ENCODE measurements around the gene PPP1CA. TPM values are rescaled to one million over a fixed set of nuclear protein-coding genes. Genes with fewer than 3 reads are reported as not detected.

The PPP1CA gene
- total and polyA plus RNA-seq, 4 experiments from 2014 or later: 159 to 774 (median 318) TPM

- peaks cover 27% of the 10 kb centered on the region for H3K4me1 ChIP-seq (ENCODE audit: insufficient read depth, low read length)
- no peaks in the 10 kb centered on the region for H3K36me3 ChIP-seq (ENCODE audit: insufficient read depth, low read length)
- DNase-seq: no peak
- peak overlapping the region in 3 of 7 donors; percentile 29 to 59 (median 52) for H3K27ac Mint-ChIP-seq
- no peaks in the 10 kb centered on the region for H3K27me3 ChIP-seq (ENCODE audit: insufficient read depth, low read length)
- H3K4me1 Mint-ChIP-seq: peaks cover 23 to 53% (median 33%) of the 10 kb centered on the region in 4 donors
- no peaks in the 10 kb centered on the region for H3K9me3 ChIP-seq (ENCODE audit: control insufficient read depth in 1 of 2, low read length in 2 of 2)
- H3K4me3 ChIP-seq (ENCODE audit: low read length in 2 of 2): no peak overlapping the region
- H3K4me3 Mint-ChIP-seq: no peak overlapping the region
- POLR2A ChIA-PET (ENCODE audit: partially characterized antibody): interaction anchor here (3.0 to 11.8 kb wide), 2 partner anchors 20 to 34 kb away, joined by 13 to 449 read pairs; partner anchors contain the start of genes CLCF1 and RAD9A
- H3K27me3 Mint-ChIP-seq: no peaks in the 10 kb centered on the region
- H3K36me3 Mint-ChIP-seq: peaks cover 0 to 4% of the 10 kb centered on the region in 2 donors
- intact Hi-C loops (cut with micrococcal nuclease): loop anchor here (1.0 kb wide), 4 partner anchors 12 to 301 kb away; no protein-coding TSS in a partner anchor
- H3K27ac ChIP-seq (ENCODE audit: low read depth, low read length): no peak overlapping the region
- H3K9me3 Mint-ChIP-seq: no peaks in the 10 kb centered on the region
- CTCF ChIA-PET (ENCODE audit: partially characterized antibody): interaction anchor here (0.7 to 18.4 kb wide), 3 partner anchors 12 to 23 kb away, joined by 3 to 1065 read pairs (median 23); partner anchors contain the start of genes CLCF1 and RAD9A
Observed at GRCh38 chr11:67357831-67358670, 43.6 kb downstream of the PPP1CA start.

DNA sequence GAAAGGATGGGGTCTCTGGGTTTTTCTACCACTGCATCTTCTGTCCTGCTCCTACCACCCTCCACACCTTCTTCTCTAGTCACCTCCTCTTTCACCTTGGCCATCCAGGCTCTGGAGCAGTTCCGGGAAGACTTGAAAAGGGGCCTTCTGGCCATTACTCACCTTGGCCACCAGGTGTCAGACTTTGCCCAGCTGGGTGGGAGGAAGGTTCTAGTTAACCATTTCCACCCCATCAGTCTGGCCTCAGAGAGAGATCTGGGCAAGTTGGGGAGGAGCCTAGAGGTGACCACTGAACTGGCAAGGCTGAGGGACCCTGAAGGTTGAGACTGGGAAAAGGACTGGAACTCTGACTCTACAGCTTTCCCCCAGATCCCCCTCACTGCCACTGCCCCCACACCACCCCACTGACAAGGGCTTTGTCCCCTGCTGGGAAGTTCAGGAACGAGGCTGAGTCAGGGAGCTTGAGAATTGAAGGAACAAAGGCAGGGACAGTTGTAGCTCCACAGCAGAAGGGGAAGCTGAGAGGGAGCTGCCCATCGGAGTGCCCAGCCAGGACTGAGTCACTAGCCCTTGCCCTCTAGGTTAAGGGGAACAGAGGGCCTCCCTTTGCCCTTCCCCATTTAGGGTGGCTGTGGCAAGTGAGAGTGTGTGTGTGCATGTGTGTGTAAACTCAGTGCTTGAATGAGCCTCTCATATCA lies 44.6 kb downstream of the PPP1CA start:
- peaks cover 38% of the 10 kb centered on the region for H3K4me1 ChIP-seq (ENCODE audit: insufficient read depth, low read length)
- H3K27me3 ChIP-seq (ENCODE audit: insufficient read depth, low read length): no peaks in the 10 kb centered on the region
- H3K4me3 ChIP-seq (ENCODE audit: low read length in 2 of 2): no peak overlapping the region
- H3K27ac Mint-ChIP-seq: peak overlapping the region; percentile 76 to 92 (median 81)
- no peaks in the 10 kb centered on the region for H3K36me3 ChIP-seq (ENCODE audit: insufficient read depth, low read length)
- POLR2A ChIA-PET (ENCODE audit: partially characterized antibody): interaction anchor here (1.3 to 11.8 kb wide), 8 partner anchors 8 to 125 kb away, joined by 3 to 449 read pairs (median 6); partner anchors contain the start of genes AIP, ANKRD13D, CLCF1 and PTPRCAP
- H3K4me3 Mint-ChIP-seq: peak overlapping the region in 3 of 8 donors; percentile 1 to 67 (median 49)
- CTCF ChIA-PET (ENCODE audit: partially characterized antibody): interaction anchor here (0.6 to 18.4 kb wide), 12 partner anchors 8 to 234 kb away, joined by 3 to 1065 read pairs (median 4); partner anchors contain the start of genes CLCF1 and RAD9A
- H3K9me3 Mint-ChIP-seq: no peaks in the 10 kb centered on the region
- H3K9me3 ChIP-seq (ENCODE audit: control insufficient read depth in 1 of 2, low read length in 2 of 2): no peaks in the 10 kb centered on the region
- H3K27me3 Mint-ChIP-seq: no peaks in the 10 kb centered on the region
- peaks cover 21 to 50% (median 29%) of the 10 kb centered on the region in 4 donors for H3K4me1 Mint-ChIP-seq
- DNase-seq: peak; percentile 68 to 74 (median 73)
- H3K36me3 Mint-ChIP-seq: peaks cover 0 to 7% of the 10 kb centered on the region in 2 donors
- H3K27ac ChIP-seq (ENCODE audit: low read depth, low read length): no peak overlapping the region
- intact Hi-C loops (cut with micrococcal nuclease): loop anchor here (1.0 kb wide), 4 partner anchors 11 to 302 kb away; no protein-coding TSS in a partner anchor

- H3K9me3 Mint-ChIP-seq: no peaks in the 10 kb centered on the region
- Histone ChIP-seq H3K4me1 (ENCODE audit: insufficient read depth, low read length) (peaks cover 43% of the 10 kb centered on the region), H3K36me3 (ENCODE audit: insufficient read depth, low read length) (peaks cover 3% of the 10 kb centered on the region), H3K9me3 (ENCODE audit: control insufficient read depth in 1 of 2, low read length in 2 of 2) (no peaks in the 10 kb centered on the region), H3K27ac (ENCODE audit: low read depth, low read length) (no peak overlapping the region), H3K27me3 (ENCODE audit: insufficient read depth, low read length) (no peaks in the 10 kb centered on the region), H3K4me3 (ENCODE audit: low read length in 2 of 2) (no peak overlapping the region)
- H3K36me3 Mint-ChIP-seq: peaks cover 0 to 7% of the 10 kb centered on the region in 2 donors
- H3K27me3 Mint-ChIP-seq: no peaks in the 10 kb centered on the region
- CTCF ChIA-PET (ENCODE audit: partially characterized antibody): interaction anchor here (0.9 to 18.4 kb wide), 11 partner anchors 9 to 129 kb away, joined by 3 to 1065 read pairs (median 4); partner anchors contain the start of genes CLCF1 and RAD9A
- POLR2A ChIA-PET (ENCODE audit: partially characterized antibody): interaction anchor here (1.3 to 11.8 kb wide), 8 partner anchors 9 to 126 kb away, joined by 3 to 449 read pairs (median 6); partner anchors contain the start of genes AIP, ANKRD13D, CLCF1 and PTPRCAP
- no peak for DNase-seq
- peak overlapping the region in 3 of 8 donors; percentile 1 to 67 (median 49) for H3K4me3 Mint-ChIP-seq
- peaks cover 21 to 49% (median 30%) of the 10 kb centered on the region in 4 donors for H3K4me1 Mint-ChIP-seq
- intact Hi-C loops (cut with micrococcal nuclease): no loop called here
- peak overlapping the region; percentile 77 to 92 (median 82) for H3K27ac Mint-ChIP-seq
Observed at GRCh38 chr11:67356387-67356863, 45.2 kb downstream of the PPP1CA start.

DNA sequence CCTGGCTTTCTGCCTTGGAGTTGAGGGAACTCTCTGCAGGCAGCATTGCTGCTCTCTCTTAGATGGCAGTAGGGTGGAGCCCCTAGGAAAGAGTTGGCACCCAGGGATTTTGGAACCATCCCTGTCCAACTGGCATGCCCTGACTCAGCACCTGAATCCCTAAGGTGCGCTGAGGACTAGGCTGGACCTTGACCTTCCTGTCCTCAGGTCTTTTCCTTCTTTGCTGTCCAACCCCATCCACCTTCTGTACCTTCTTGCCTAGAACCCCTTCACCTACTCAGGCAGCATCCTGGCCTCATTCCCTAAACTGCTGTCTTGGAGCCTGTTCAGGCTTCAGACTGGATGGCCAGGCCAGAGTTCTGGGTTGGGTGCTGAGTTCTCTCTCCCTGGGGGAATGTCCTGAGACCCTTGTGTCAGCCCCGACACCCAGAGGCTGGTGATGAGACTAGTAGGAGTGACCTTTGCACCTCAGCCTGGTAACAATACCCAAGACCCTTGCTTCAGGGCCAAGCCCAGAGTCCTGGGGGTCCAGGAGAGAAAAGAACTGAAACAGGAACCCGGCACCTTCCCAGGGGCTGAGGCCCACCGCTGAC lies 45.8 kb downstream of the PPP1CA start:
- no peaks in the 10 kb centered on the region for H3K9me3 ChIP-seq (ENCODE audit: control insufficient read depth in 1 of 2, low read length in 2 of 2)
- no peak overlapping the region for H3K4me3 ChIP-seq (ENCODE audit: low read length in 2 of 2)
- no peak for DNase-seq
- peaks cover 49% of the 10 kb centered on the region for H3K4me1 ChIP-seq (ENCODE audit: insufficient read depth, low read length)
- Mint-ChIP-seq H3K4me3 (peak overlapping the region in 2 of 8 donors; percentile 25 to 35), H3K27me3 (no peaks in the 10 kb centered on the region), H3K9me3 (no peaks in the 10 kb centered on the region), H3K36me3 (peaks cover 0 to 11% of the 10 kb centered on the region in 2 donors), H3K27ac (peak overlapping the region in 6 of 7 donors; percentile 36 to 85 (median 72)), H3K4me1 (peaks cover 24 to 50% (median 35%) of the 10 kb centered on the region in 4 donors)
- peaks cover 3% of the 10 kb centered on the region for H3K36me3 ChIP-seq (ENCODE audit: insufficient read depth, low read length)
- ChIA-PET CTCF (ENCODE audit: partially characterized antibody) (interaction anchor here (0.9 to 18.4 kb wide), 10 partner anchors 9 to 123 kb away, joined by 3 to 1065 read pairs (median 4); partner anchors contain the start of genes CLCF1 and RAD9A), POLR2A (ENCODE audit: partially characterized antibody) (interaction anchor here (1.1 to 11.8 kb wide), 9 partner anchors 10 to 116 kb away, joined by 3 to 449 read pairs (median 6); partner anchors contain the start of genes ANKRD13D, CLCF1, PPP1CA and PTPRCAP)
- no peak overlapping the region for H3K27ac ChIP-seq (ENCODE audit: low read depth, low read length)
- intact Hi-C loops (cut with micrococcal nuclease): no loop called here
- H3K27me3 ChIP-seq (ENCODE audit: insufficient read depth, low read length): no peaks in the 10 kb centered on the region

GRCh38 chr11:67355023-67355793 lies 46.5 kb downstream of the PPP1CA start:
- H3K27me3 ChIP-seq (ENCODE audit: insufficient read depth, low read length): no peaks in the 10 kb centered on the region
- no peaks in the 10 kb centered on the region for H3K9me3 ChIP-seq (ENCODE audit: control insufficient read depth in 1 of 2, low read length in 2 of 2)
- H3K4me1 ChIP-seq (ENCODE audit: insufficient read depth, low read length): peaks cover 51% of the 10 kb centered on the region
- no peak for DNase-seq
- peak overlapping the region; percentile 96 for H3K27ac ChIP-seq (ENCODE audit: low read depth, low read length)
- peaks cover 3% of the 10 kb centered on the region for H3K36me3 ChIP-seq (ENCODE audit: insufficient read depth, low read length)
- Mint-ChIP-seq H3K4me3 (no peak overlapping the region), H3K36me3 (peaks cover 0 to 11% of the 10 kb centered on the region in 2 donors), H3K9me3 (no peaks in the 10 kb centered on the region), H3K27me3 (no peaks in the 10 kb centered on the region), H3K27ac (peak overlapping the region in 5 of 7 donors; percentile 99 to 100 (median 99)), H3K4me1 (peaks cover 24 to 51% (median 36%) of the 10 kb centered on the region in 4 donors)
- H3K4me3 ChIP-seq (ENCODE audit: low read length in 2 of 2): no peak overlapping the region
- intact Hi-C loops (cut with micrococcal nuclease): no loop called here
- POLR2A ChIA-PET (ENCODE audit: partially characterized antibody): interaction anchor here (0.8 to 11.8 kb wide), 9 partner anchors 12 to 114 kb away, joined by 3 to 449 read pairs (median 14); partner anchors contain the start of genes CLCF1, PPP1CA, PTPRCAP and RAD9A
- CTCF ChIA-PET (ENCODE audit: partially characterized antibody): interaction anchor here (0.9 to 18.4 kb wide), 5 partner anchors 9 to 87 kb away, joined by 3 to 1065 read pairs (median 5); partner anchors contain the start of genes CLCF1 and RAD9A

Data from CD4-positive, alpha-beta memory T cell (primary cell).